ENCODE measurements around the gene IL21R.
A peak's percentile ranks its signal among the peaks of the same experiment; 100 is the strongest.
"Not testable (repeated sequence)": the region's sequence is repeated elsewhere in the genome, so short reads cannot be mapped to it uniquely, and the experiment has no call there.

The IL21R gene

DNA sequence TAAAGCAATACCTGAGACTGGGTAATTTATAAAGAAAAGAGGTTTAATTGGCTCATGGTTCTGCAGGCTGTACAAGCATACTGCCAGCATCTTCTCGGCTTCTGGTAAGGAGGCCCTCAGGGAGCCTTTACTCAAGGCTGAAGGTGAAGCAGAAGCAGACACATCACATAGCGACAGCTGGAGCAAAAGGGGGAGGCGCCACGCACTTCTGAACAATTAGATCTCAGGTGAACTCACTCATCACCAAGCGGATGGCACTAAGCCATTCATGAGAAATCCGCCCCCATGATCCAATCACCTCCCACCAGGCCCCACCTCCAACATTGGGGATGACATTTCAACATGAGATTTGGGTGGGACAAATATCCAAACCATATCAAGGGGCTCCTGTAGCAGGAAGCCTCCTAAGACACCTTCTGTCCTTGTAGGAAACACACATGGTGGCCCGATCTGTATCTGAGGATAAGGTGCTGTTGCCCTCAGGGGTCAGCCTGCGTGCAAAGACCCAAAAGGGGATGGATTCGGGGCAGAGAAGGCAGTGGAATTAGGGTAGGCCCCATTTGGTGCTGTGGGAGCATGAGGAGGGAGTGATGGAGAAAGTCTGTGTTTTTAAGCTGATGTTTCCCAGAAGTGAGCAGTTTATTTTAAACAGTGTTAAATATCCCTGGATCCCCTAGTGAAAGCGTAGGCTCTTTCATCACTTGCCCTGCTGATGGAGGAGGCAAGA is 23.0 kb downstream of the IL21R start:
- H3K4me1 Mint-ChIP-seq (ENCODE audit: low read depth) = peaks cover 91% of the 10 kb centered on the region
- H3K27ac Mint-ChIP-seq = peak overlapping the region; percentile 92
- H3K27me3 Mint-ChIP-seq = no peaks in the 10 kb centered on the region
- H3K36me3 Mint-ChIP-seq (ENCODE audit: low read depth) = peaks cover 96% of the 10 kb centered on the region
- H3K9me3 Mint-ChIP-seq = peaks cover 20% of the 10 kb centered on the region
- H3K4me3 Mint-ChIP-seq = peak overlapping the region; percentile 21

DNA sequence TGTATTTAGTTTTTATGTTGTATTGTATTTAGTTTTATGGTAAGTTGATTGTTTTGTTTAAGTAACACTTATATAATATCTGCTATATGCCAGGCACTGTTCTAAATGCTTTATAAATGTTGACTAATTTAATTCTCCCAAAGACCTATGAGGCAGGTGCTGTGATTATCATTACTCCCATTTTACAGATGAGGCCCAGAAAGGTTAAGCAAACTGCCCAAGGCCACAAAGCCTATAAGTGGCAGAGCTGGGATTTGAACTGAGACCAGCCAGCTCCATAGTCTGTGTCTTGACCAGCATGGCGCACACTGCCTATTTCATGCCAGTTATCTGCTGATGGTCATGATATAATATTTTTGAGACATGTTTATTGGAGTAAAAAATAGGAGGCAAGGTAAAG is 24.0 kb downstream of the IL21R start:
- Mint-ChIP-seq H3K4me3 (no peak overlapping the region), H3K36me3 (ENCODE audit: low read depth) (peaks cover 96% of the 10 kb centered on the region), H3K4me1 (ENCODE audit: low read depth) (peaks cover 93% of the 10 kb centered on the region), H3K27me3 (no peaks in the 10 kb centered on the region), H3K9me3 (peaks cover 12% of the 10 kb centered on the region), H3K27ac (peak overlapping the region; percentile 92)

DNA sequence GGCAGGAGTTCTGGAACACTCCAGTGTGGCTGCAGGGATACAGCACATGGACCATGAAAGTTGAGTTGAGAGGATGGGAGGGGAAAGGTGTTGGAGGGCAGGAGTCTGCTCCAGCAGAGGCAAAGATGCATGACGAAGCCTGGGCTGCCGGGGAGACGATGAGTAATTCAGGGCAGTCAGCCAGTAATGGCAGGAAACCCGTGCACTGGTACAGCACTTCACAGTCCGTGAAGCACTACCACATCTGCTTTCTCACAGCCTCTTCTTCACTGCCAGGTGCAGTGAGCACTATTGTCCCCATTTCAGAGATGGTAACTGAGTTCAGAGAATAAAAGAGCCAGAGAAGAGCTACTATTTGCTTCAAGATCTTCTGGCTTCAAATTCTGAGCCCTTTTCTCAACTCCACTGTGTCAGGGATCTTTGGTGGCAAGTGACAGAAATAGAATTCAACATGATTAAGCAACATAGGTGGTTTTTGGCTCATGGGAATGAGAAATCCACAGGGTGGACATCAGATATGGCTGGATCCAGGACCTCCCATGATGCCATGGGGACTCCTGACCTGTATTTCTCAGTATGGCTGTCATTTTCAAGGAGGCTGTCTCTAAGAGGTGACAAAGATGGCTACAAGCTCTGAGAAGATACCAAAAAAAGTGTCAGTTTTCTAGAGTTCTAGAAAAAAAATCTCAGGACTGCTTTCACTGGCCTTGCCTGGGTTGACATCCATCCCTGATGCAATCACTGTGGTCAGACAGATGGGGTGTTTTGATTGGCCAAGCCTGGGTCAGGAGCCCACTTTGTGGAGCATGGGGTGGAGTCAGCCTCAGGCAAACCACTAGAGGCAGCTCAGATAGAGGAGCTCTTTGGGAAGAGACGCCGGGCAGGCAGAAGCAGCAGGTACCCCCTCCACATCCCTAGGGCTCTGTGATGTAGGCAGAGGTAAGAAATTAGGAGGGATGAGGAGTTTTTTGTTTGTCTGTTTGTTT is 24.7 kb downstream of the IL21R start:
- Mint-ChIP-seq H3K27ac (peak overlapping the region; percentile 92), H3K36me3 (ENCODE audit: low read depth) (peaks cover 95% of the 10 kb centered on the region), H3K27me3 (no peaks in the 10 kb centered on the region), H3K4me1 (ENCODE audit: low read depth) (peaks cover 96% of the 10 kb centered on the region), H3K9me3 (peaks cover 9% of the 10 kb centered on the region), H3K4me3 (peak overlapping the region; percentile 57)

DNA sequence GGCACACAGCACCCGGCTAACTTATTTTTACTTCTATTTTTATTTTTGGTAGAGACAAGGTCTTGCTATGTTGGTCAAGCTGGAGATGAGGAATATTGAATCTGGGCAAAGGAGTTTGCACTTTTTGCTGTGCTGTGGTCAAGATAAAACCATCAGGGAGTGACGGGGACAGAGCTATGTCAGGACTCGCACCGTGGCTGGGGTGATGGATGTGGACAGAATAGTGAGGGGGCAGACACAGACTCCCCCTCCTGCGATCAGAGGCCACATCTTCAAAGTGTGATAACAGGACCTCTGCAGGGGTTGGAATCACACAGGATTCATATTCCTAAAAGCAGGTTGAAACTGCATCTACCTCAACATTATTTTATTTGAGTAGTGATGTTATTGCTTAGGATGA is 25.6 kb downstream of the IL21R start:
- H3K4me3 Mint-ChIP-seq = peak overlapping the region; percentile 57
- H3K27me3 Mint-ChIP-seq = no peaks in the 10 kb centered on the region
- peak overlapping the region; percentile 92 for H3K27ac Mint-ChIP-seq
- H3K36me3 Mint-ChIP-seq (ENCODE audit: low read depth) = peaks cover 94% of the 10 kb centered on the region
- H3K9me3 Mint-ChIP-seq = peaks cover under 1% of the 10 kb centered on the region
- H3K4me1 Mint-ChIP-seq (ENCODE audit: low read depth) = peaks cover 93% of the 10 kb centered on the region

DNA sequence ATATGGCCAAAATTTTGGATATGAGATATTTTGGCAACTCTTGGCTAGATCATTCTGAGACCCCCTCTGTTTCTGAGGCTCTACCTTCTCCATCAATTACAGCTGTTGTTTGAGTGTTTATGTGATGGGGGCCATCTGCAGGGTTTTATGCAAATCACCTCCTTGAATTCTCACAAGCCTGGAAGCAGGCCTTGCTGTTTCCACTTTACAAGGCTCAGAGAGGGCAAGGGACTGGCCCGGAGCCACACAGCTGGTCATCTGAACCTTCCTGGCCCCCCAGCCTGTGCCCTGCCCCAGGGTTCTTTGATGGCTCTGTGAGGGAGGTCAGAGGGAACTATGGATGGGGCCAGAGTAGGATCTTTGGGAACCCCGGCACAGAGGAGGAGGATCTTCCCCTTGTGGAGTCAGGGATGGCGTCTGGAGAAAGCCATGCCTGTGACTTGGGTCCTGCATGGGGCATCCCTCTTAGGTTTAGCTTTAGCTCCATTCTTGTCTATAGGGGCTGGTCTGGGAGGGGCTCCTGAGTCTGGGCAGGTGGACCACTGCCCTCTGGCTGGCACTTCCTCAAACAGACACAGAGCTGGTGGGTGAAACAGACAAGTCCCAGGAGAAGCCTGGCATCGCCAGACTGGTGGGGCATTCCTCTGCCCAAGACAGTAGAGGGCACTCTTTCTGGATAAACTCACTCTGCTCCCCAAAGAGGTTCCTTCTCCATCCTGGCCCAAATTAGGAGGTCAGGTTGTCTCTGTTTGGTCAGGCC is 26.2 kb downstream of the IL21R start:
- Mint-ChIP-seq H3K4me3 (peak overlapping the region; percentile 49), H3K36me3 (ENCODE audit: low read depth) (peaks cover 94% of the 10 kb centered on the region), H3K27me3 (no peaks in the 10 kb centered on the region), H3K9me3 (no peaks in the 10 kb centered on the region), H3K4me1 (ENCODE audit: low read depth) (peaks cover 95% of the 10 kb centered on the region), H3K27ac (peak overlapping the region; percentile 83)

DNA sequence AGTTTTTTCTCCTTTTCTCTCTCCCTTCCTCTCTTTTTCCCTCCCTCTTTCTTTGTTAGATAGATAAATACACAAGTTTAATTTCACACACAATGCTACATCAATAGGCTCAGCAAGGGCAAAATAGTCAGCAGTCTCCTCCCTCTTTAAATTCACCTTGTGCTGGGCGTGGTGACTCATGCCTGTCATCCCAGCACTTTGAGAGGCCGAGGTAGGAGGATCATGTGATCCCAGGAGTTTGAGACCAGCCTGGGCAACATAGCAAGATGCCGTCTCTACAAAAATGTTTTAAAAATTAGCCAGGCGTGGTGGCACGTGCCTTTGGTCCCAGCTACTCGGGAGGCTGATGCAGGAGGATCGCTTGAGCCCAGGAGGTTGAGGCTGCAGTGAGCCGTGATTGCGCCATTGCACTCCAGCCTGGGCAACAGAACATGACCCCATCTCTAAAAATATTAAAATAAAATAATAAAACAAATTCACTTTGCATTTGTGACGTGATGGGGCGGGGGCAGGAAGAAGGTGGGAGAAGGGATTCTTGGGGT is 27.4 kb downstream of the IL21R start:
- Mint-ChIP-seq H3K27ac (peak overlapping the region; percentile 52), H3K36me3 (ENCODE audit: low read depth) (peaks cover 94% of the 10 kb centered on the region), H3K9me3 (no peaks in the 10 kb centered on the region), H3K27me3 (no peaks in the 10 kb centered on the region), H3K4me1 (ENCODE audit: low read depth) (peaks cover 89% of the 10 kb centered on the region), H3K4me3 (no peak overlapping the region)

DNA sequence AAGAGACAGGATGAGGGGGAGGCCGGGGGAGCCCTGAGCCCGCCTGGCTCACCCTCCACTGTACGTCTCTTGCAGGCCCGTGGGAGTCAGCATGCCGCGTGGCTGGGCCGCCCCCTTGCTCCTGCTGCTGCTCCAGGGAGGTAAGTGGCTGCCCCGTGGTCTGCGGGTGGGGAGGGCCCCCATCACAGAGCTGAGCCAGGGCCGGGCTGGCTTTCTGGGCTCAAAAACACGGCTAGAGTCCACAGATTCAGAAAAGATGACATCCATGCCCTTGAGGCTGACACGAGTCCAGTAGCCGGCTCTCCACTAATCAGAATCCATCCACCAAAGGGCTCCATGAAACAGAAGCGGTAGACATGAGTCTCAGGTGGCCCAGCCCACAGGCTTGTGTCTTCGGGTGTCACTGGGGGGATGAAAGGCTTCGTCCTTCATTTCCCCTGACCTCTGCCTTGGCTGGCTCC is 28.0 kb downstream of the IL21R start:
- Mint-ChIP-seq H3K27me3 (no peaks in the 10 kb centered on the region), H3K9me3 (no peaks in the 10 kb centered on the region), H3K4me3 (peak overlapping the region; percentile 30), H3K27ac (peak overlapping the region; percentile 76), H3K4me1 (ENCODE audit: low read depth) (peaks cover 85% of the 10 kb centered on the region), H3K36me3 (ENCODE audit: low read depth) (peaks cover 94% of the 10 kb centered on the region)

DNA sequence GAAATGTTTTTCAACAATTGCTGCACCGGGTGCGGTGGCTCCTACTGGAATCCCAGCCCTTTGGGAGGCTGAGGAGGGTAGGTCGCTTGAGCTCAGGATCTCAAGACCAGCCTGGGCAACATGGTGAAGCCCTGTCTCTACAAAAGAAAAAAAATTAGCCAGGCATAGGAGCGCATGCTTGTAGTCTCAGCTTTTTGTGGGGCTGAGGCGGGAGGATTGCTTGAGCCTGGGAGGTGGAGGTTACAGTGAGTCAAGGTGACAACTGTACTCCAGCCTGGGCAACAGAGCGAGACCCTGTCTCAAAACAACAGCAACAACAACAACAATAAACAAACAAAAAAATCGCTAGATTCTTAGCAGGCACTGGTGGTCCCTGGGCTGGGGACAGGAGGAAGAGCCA is 28.5 kb downstream of the IL21R start:
- H3K27ac Mint-ChIP-seq = peak overlapping the region; percentile 76
- no peaks in the 10 kb centered on the region for H3K9me3 Mint-ChIP-seq
- H3K4me1 Mint-ChIP-seq (ENCODE audit: low read depth) = peaks cover 80% of the 10 kb centered on the region
- peaks cover 91% of the 10 kb centered on the region for H3K36me3 Mint-ChIP-seq (ENCODE audit: low read depth)
- no peaks in the 10 kb centered on the region for H3K27me3 Mint-ChIP-seq
- peak overlapping the region; percentile 30 for H3K4me3 Mint-ChIP-seq

DNA sequence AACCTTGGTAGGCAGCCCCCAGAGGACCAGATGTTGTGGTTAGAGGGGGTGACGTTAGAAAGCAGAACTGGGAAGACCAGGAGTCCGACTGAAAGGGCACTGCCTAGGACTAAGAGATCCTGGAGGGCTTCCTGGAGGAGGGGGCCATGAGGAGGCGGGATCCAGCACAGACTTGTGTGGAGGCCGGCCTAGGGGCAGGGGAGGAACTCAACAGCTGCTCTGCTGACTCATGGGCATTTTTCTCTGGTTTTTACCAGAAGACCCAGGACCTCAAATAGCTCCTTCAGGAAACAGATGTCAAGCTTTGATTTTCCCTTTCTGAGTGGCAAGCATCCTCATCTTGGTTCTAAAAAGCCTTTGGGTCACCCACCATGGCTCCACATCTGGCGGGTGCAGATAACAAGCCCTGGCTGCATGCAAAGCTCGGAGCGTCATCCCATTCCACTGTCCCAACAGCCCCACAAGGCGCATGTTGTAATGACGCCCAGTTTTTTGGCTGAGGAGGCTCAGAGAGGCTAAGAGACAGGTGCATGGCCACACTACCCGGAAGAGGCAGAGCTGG is 29.0 kb downstream of the IL21R start:
- Mint-ChIP-seq H3K27ac (peak overlapping the region; percentile 76), H3K27me3 (no peaks in the 10 kb centered on the region), H3K36me3 (ENCODE audit: low read depth) (peaks cover 91% of the 10 kb centered on the region), H3K4me1 (ENCODE audit: low read depth) (peaks cover 75% of the 10 kb centered on the region), H3K4me3 (peak overlapping the region; percentile 30), H3K9me3 (no peaks in the 10 kb centered on the region)

DNA sequence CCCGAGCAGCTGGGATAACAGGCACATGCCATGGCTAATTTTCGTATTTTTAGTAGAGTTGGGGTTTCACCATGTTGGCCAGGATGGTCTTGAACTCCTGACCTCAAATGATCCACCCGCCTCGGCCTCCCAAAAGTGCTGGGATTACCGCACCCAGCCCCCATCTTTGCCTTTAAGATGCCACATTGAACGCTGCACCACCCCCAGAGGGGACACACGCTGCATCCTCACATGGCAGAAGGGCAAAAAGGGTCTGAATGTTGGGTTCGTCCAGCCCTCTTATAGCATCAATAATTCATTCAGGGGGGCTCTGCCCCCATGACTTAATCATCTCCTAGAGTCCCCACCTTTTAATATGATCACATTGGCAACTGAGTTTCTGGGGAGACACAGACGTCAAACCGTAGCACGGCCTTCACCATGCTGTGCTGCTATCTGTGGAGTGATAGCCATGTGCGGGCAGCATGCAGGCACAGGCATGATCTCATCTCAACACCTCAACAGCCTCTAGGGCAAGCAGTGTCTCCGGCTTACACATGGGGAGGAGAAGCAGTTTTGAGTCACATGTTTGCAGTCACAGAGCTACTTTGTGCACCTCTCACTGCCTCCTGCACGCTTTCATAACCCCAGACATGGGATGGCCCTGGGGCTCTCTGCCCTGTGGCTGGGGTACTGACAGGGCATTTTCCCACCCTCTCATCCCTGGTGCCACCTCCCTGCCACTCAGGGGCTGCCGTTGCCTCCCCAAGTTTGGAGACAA is 30.0 kb downstream of the IL21R start:
- peaks cover 91% of the 10 kb centered on the region for H3K36me3 Mint-ChIP-seq (ENCODE audit: low read depth)
- no peaks in the 10 kb centered on the region for H3K27me3 Mint-ChIP-seq
- H3K4me3 Mint-ChIP-seq = no peak overlapping the region
- H3K9me3 Mint-ChIP-seq = no peaks in the 10 kb centered on the region
- peak overlapping the region; percentile 80 for H3K27ac Mint-ChIP-seq
- peaks cover 66% of the 10 kb centered on the region for H3K4me1 Mint-ChIP-seq (ENCODE audit: low read depth)

DNA sequence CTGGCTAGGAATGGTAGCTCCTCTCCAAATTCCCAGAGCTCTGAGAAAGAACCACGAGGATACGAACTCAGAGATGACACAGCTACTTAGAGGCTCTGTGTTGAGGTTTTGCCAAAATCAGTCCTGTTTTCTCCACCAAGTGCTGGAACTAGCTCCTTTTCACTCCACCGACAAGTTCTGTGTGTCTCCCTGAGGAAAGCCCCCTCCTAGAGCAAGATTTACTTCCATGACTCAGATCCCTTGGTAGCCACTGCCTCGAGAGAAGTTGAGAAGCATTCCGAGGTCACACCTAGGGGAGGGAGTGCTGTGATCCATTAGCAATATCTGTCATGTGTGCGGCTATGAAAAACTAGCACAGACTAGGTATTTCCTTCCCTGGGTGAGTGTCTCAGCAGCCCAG is 30.6 kb downstream of the IL21R start:
- Mint-ChIP-seq H3K4me1 (ENCODE audit: low read depth) (peaks cover 60% of the 10 kb centered on the region), H3K9me3 (no peaks in the 10 kb centered on the region), H3K27me3 (no peaks in the 10 kb centered on the region), H3K4me3 (no peak overlapping the region), H3K36me3 (ENCODE audit: low read depth) (peaks cover 91% of the 10 kb centered on the region), H3K27ac (peak overlapping the region; percentile 80)

DNA sequence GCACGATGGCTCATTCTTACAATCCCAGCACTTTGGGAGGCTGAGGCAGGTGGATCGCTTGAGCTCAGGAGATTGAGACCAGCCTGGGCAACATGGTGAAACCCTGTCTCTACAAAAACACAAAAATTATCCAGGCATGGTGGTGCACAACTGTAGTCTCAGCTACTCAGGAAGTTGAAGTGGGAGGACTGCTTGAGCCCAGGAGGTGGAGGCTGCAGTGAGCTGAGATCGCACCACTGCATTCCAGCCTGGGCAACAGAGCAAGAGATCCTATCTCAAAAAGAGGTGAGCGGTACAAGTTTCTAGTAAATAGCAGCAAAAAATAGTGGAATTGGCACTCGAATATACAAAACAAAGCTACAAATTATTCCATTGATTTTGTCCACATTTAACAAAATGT is 31.2 kb downstream of the IL21R start:
- H3K4me1 Mint-ChIP-seq (ENCODE audit: low read depth) = peaks cover 53% of the 10 kb centered on the region
- H3K27ac Mint-ChIP-seq = peak overlapping the region; percentile 80
- peaks cover 92% of the 10 kb centered on the region for H3K36me3 Mint-ChIP-seq (ENCODE audit: low read depth)
- not testable (repeated sequence) for H3K4me3 Mint-ChIP-seq, H3K9me3 Mint-ChIP-seq, H3K27me3 Mint-ChIP-seq

DNA sequence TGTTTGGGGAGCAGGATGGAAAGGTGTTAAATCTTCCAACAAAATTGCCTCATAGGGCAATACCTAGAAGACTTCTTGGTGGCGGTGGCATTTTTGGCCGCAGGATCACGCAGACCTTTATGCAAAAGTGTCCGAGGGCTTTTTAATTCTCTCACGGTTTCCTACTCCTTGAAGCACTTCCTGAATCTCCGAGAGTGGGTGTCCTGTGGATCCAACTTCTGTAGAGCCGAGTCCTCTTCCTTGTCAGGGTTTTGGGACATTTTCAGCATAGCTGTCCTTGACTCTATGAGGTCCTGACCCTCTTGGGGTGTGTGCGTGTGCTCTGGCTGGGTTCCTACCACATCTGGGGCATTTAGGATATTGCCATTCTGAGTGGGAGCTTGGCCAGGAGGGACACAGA is 31.7 kb downstream of the IL21R start:
- H3K27ac Mint-ChIP-seq = peak overlapping the region; percentile 55

More for the DNA sequence above, 31.7 kb downstream of the IL21R start:
- Mint-ChIP-seq H3K4me3 (no peak overlapping the region), H3K27me3 (no peaks in the 10 kb centered on the region), H3K9me3 (no peaks in the 10 kb centered on the region), H3K4me1 (ENCODE audit: low read depth) (peaks cover 49% of the 10 kb centered on the region), H3K36me3 (ENCODE audit: low read depth) (peaks cover 92% of the 10 kb centered on the region)
